Measurements from ENCODE around the gene DCP1B. TPM values are rescaled to one million over a fixed set of nuclear protein-coding genes. Genes with fewer than 3 reads are reported as not detected.
A peak's percentile ranks its signal among the peaks of the same experiment; 100 is the strongest.

The DCP1B gene
- total and polyA plus RNA-seq, 2 donors (not counting 1 experiment from before 2014, with no cell fraction given) = 12.3 to 18.0 TPM

DNA sequence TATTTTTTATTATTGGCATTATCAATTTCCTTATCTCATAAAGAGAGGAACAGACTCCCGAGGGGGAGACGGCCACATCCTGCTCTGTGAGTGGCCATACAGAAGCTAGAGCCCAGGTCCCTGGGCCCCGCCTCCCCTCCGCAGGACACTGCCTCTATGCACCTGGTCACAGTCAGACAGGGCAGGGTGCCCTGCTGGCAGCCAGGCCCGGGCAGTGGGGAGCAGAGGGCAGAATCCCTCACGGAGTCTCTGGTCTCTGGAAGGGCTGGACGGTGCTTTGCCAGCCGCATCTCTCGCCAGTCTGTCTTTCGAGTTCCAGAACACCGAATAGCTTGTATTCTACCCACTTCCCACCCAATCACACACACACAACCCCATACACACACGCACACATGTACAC lies 69.4 kb downstream of the DCP1B start:
- H3K9me3 Mint-ChIP-seq (ENCODE audit: insufficient read depth) = no peaks in the 10 kb centered on the region
- H3K27ac Mint-ChIP-seq = no peak overlapping the region

DNA sequence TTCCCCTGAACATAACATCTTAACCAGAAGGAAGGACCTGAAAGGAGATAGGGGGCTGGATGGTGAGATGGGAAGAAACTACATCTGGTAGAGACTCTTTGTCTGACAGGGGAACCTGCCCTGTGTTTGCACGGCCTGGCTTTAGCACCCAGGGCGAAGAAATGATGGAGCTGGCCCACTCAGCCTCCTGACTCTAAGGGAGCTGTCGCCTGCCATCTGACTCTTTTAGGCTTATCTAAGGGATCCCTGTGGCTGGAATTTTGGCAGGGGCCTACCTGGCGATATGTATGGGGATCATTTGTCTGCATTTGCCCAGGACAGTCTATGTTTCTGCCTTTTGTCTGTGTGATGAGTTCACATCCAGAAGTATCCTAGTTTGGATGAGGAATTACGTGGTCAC lies 70.2 kb downstream of the DCP1B start:
- H3K9ac ChIP-seq (ENCODE audit: low read length) = no peak overlapping the region
- no peak for TF ChIP-seq EZH2 (IDR thresholded peaks at IDR 0.05; ENCODE audit: borderline replicate concordance, insufficient read depth, low read depth, low read length, poor library complexity, severe bottlenecking)
- TF ChIP-seq, protein P1, sequence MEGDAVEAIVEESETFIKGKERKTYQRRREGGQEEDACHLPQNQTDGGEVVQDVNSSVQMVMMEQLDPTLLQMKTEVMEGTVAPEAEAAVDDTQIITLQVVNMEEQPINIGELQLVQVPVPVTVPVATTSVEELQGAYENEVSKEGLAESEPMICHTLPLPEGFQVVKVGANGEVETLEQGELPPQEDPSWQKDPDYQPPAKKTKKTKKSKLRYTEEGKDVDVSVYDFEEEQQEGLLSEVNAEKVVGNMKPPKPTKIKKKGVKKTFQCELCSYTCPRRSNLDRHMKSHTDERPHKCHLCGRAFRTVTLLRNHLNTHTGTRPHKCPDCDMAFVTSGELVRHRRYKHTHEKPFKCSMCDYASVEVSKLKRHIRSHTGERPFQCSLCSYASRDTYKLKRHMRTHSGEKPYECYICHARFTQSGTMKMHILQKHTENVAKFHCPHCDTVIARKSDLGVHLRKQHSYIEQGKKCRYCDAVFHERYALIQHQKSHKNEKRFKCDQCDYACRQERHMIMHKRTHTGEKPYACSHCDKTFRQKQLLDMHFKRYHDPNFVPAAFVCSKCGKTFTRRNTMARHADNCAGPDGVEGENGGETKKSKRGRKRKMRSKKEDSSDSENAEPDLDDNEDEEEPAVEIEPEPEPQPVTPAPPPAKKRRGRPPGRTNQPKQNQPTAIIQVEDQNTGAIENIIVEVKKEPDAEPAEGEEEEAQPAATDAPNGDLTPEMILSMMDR (IDR thresholded peaks at IDR 0.05) = no peak
- intact Hi-C loops (cut with micrococcal nuclease) = no loop called here
- ChIA-PET POLR2A (interaction anchor here (1.3 kb wide), 1 partner anchor 135 kb away, joined by 3 read pairs; no protein-coding TSS in a partner anchor), CTCF (interaction anchor here (1.3 to 3.3 kb wide), 4 partner anchors 9 to 143 kb away, joined by 6 to 11 read pairs (median 8); no protein-coding TSS in a partner anchor)
- Mint-ChIP-seq H3K27ac (peak overlapping the region; percentile 6), H3K4me1 (peaks cover 49% of the 10 kb centered on the region), H3K27me3 (no peaks in the 10 kb centered on the region), H3K4me3 (no peak overlapping the region), H3K9me3 (ENCODE audit: insufficient read depth) (no peaks in the 10 kb centered on the region)
- H3K9me3 ChIP-seq (ENCODE audit: control extremely low read depth in 1 of 3, control insufficient read depth in 2 of 3, insufficient read depth in 1 of 3, low read length in 2 of 3) = no peaks in the 10 kb centered on the region
- no peak overlapping the region for H3K4me3 ChIP-seq (ENCODE audit: control extremely low read depth in 1 of 5, extremely low read depth in 1 of 5, insufficient read depth in 1 of 5, low read depth in 2 of 5, low read length in 4 of 5)
- no peak for DNase-seq
- no peaks in the 10 kb centered on the region for H3K27me3 ChIP-seq (replicated peaks in 1 of 4; ENCODE audit: control extremely low read depth in 1 of 4, control insufficient read depth in 3 of 4, insufficient read depth in 4 of 4, low read length in 3 of 4)
- 82% methylated on average over 5 of the region's 5 CpGs for WGBS (ENCODE audit: insufficient coverage)
- no peaks in the 10 kb centered on the region for H3K79me2 ChIP-seq (ENCODE audit: control insufficient read depth, insufficient read depth, low read length)
- H3K4me1 ChIP-seq (ENCODE audit: control insufficient read depth in 2 of 2, insufficient read depth in 2 of 2, low read length in 2 of 2) = peaks cover 49% of the 10 kb centered on the region in 2 donors
- H3K36me3 ChIP-seq (replicated peaks in 1 of 2; ENCODE audit: control extremely low read depth in 1 of 2, control insufficient read depth in 1 of 2, extremely low read depth in 1 of 2, insufficient read depth in 2 of 2, low read length in 1 of 2) = peaks cover 0 to 11% of the 10 kb centered on the region in 2 experiments
- H3K4me2 ChIP-seq (replicated peaks; ENCODE audit: low read depth, low read length, poor library complexity, severe bottlenecking) = peak overlapping the region; percentile 61
- no peaks in the 10 kb centered on the region for H4K20me1 ChIP-seq (ENCODE audit: control insufficient read depth, insufficient read depth, low read length, poor library complexity, severe bottlenecking)
- H2AFZ ChIP-seq (ENCODE audit: insufficient read depth, low read depth, low read length, poor library complexity, severe bottlenecking) = no peak overlapping the region
- H3K27ac ChIP-seq (ENCODE audit: low read length in 2 of 2) = no peak overlapping the region
- no peak for ATAC-seq (ENCODE audit: low read depth)

More for the DNA sequence above, 69.4 kb downstream of the DCP1B start:
- Histone ChIP-seq H3K36me3 (replicated peaks in 1 of 2; ENCODE audit: control extremely low read depth in 1 of 2, control insufficient read depth in 1 of 2, extremely low read depth in 1 of 2, insufficient read depth in 2 of 2, low read length in 1 of 2) (peaks cover 0 to 11% of the 10 kb centered on the region in 2 experiments), H3K4me2 (replicated peaks; ENCODE audit: low read depth, low read length, poor library complexity, severe bottlenecking) (no peak overlapping the region), H3K4me1 (ENCODE audit: control insufficient read depth in 2 of 2, insufficient read depth in 2 of 2, low read length in 2 of 2) (peaks cover 44% of the 10 kb centered on the region in 2 donors), H3K79me2 (ENCODE audit: control insufficient read depth, insufficient read depth, low read length) (no peaks in the 10 kb centered on the region), H3K27ac (ENCODE audit: low read length in 2 of 2) (no peak overlapping the region), H4K20me1 (ENCODE audit: control insufficient read depth, insufficient read depth, low read length, poor library complexity, severe bottlenecking) (no peaks in the 10 kb centered on the region), H3K9me3 (ENCODE audit: control extremely low read depth in 1 of 3, control insufficient read depth in 2 of 3, insufficient read depth in 1 of 3, low read length in 2 of 3) (no peaks in the 10 kb centered on the region), H2AFZ (ENCODE audit: insufficient read depth, low read depth, low read length, poor library complexity, severe bottlenecking) (no peak overlapping the region), H3K4me3 (ENCODE audit: control extremely low read depth in 1 of 5, extremely low read depth in 1 of 5, insufficient read depth in 1 of 5, low read depth in 2 of 5, low read length in 4 of 5) (no peak overlapping the region), H3K27me3 (replicated peaks in 1 of 4; ENCODE audit: control extremely low read depth in 1 of 4, control insufficient read depth in 3 of 4, insufficient read depth in 4 of 4, low read length in 3 of 4) (no peaks in the 10 kb centered on the region), H3K9ac (ENCODE audit: low read length) (no peak overlapping the region)
- Mint-ChIP-seq H3K27me3 (no peaks in the 10 kb centered on the region), H3K4me1 (peaks cover 44% of the 10 kb centered on the region), H3K4me3 (no peak overlapping the region)
- ChIA-PET CTCF (interaction anchor here (1.0 to 3.3 kb wide), 5 partner anchors 10 to 817 kb away, joined by 3 to 11 read pairs (median 6); no protein-coding TSS in a partner anchor), POLR2A (no interaction called here)
- 97% methylated on average over 12 of the region's 12 CpGs for WGBS (ENCODE audit: insufficient coverage)
- DNase-seq (no peak), ATAC-seq (ENCODE audit: low read depth) (no peak)
- intact Hi-C loops (cut with micrococcal nuclease) = no loop called here
- TF ChIP-seq, protein P1 (IDR thresholded peaks at IDR 0.05) = no peak
- TF ChIP-seq EZH2 (IDR thresholded peaks at IDR 0.05; ENCODE audit: borderline replicate concordance, insufficient read depth, low read depth, low read length, poor library complexity, severe bottlenecking) = no peak
